K562 (cell line): Measurements from ENCODE around the gene SSR2. TPM values are rescaled to one million over a fixed set of nuclear protein-coding genes. Genes with fewer than 3 reads are reported as not detected.
A peak's percentile ranks its signal among the peaks of the same experiment; 100 is the strongest.

Experiments
- ATAC-seq: fragments of 200-7000 bp; cut with Tn5 transposase; 3 replicates; pipeline ENCODE4 v1.9.1; 2020; ENCODE audit warnings: moderate library complexity
- BruUV-seq: library from RNA; stranded (reverse); fragments of 400-500 nt; replicated peaks from 2 replicates; lab custom pipeline; 2021; lab: Mats Ljungman, UMichigan
- CTCF ChIA-PET: fragments of 300-600 bp; formaldehyde crosslinking; extraction: SDS; loops from one replicate; lab custom pipeline; 2021; ENCODE audit warnings: low intra/inter-chr PET ratio; lab: Yijun Ruan, JAX
- POLR2A ChIA-PET: fragments of 300-600, 350-650 bp; sonication (Branson Sonifier 250); formaldehyde crosslinking; extraction: SDS; loops from one replicate; lab custom pipeline; 2021; ENCODE audit warnings: antibody characterized with exemption, inconsistent platforms; lab: Yijun Ruan, JAX
- DNase-seq, 4 experiments: peaks; one replicate each; pipeline versions ENCODE4 v3.0.0 to v3.0.0-alpha.2; 2011 to 2018; ENCODE audit warnings: low spot score in 3 of 4, mixed read lengths in 3 of 4; ENCODE audit errors: extremely low read depth in 1 of 4
- FAIRE-seq: peaks from 2 replicates; lab custom pipeline; 2011; peaks lifted over from hg19 to GRCh38; lab: Jason Lieb, UNC
- H2AFZ ChIP-seq: 2 replicates; pipeline ENCODE4 v1.6.0; 2011; ENCODE audit warnings: low read depth, low read length, control low read depth, inconsistent platforms
- H3K27ac ChIP-seq: fragments of 200-600 bp; 3 replicates; pipeline ENCODE4 v1.8.0; 2011; ENCODE audit warnings: low read depth, mild to moderate bottlenecking, control low read depth, inconsistent platforms, low read length, moderate library complexity, mixed read lengths; ENCODE audit errors: extremely low read depth
- H3K27me3 ChIP-seq, 2 experiments: fragments of 300-600 bp in 1 of 2; 2 replicates in 1 of 2; 3 replicates in 1 of 2; pipeline versions ENCODE4 v1.6.0 to v1.8.0; 2011; ENCODE audit warnings: inconsistent platforms in 2 of 2, low read length in 2 of 2, mild to moderate bottlenecking in 1 of 2, mixed read lengths in 1 of 2, moderate library complexity in 1 of 2; ENCODE audit not compliant: control insufficient read depth in 2 of 2, insufficient read depth in 2 of 2
- H3K36me3 ChIP-seq: fragments of 300-600 bp; 3 replicates; pipeline ENCODE4 v1.8.0; 2011; ENCODE audit warnings: mild to moderate bottlenecking, low read length, inconsistent platforms; ENCODE audit not compliant: control insufficient read depth, insufficient read depth
- H3K4me1 ChIP-seq, 2 experiments: fragments of 200-600 bp in 1 of 2; replicated peaks in 1 of 2; 2 replicates in 1 of 2; 3 replicates in 1 of 2; pipeline versions ENCODE4 v1.5.1 to v1.8.0; 2011; ENCODE audit warnings: inconsistent platforms in 2 of 2, low read length in 2 of 2, mild to moderate bottlenecking in 1 of 2, mixed read lengths in 1 of 2, moderate library complexity in 1 of 2; ENCODE audit not compliant: control insufficient read depth in 2 of 2, insufficient read depth in 2 of 2
- H3K4me2 ChIP-seq: 2 replicates; pipeline ENCODE4 v1.6.1; 2011; ENCODE audit warnings: low read length, control low read depth, inconsistent platforms, mixed read lengths; ENCODE audit not compliant: insufficient read depth
- H3K4me3 ChIP-seq: fragments of 200-600 bp; sonication (generic), shearing (Covaris generic); 2 replicates; pipeline ENCODE4 v1.5.1; 2016; ENCODE audit warnings: control low read depth, inconsistent platforms
- H3K79me2 ChIP-seq: fragments of 200-600 bp; 3 replicates; pipeline ENCODE4 v1.8.0; 2011; ENCODE audit warnings: low read length, inconsistent platforms; ENCODE audit not compliant: control insufficient read depth, insufficient read depth
- H3K9ac ChIP-seq, 2 experiments: 2 replicates each; pipeline versions ENCODE4 v1.6.0 to v1.6.1; 2011; ENCODE audit warnings: low read depth in 2 of 2, low read length in 2 of 2, control low read depth in 1 of 2, inconsistent platforms in 1 of 2, mild to moderate bottlenecking in 1 of 2, mixed read lengths in 1 of 2; ENCODE audit not compliant: insufficient read depth in 1 of 2
- H3K9me1 ChIP-seq: one replicate; pipeline ENCODE4 v1.6.0; 2011; ENCODE audit warnings: inconsistent platforms, mild to moderate bottlenecking, low read length, moderate library complexity; ENCODE audit not compliant: control insufficient read depth, insufficient read depth
- H3K9me3 ChIP-seq: replicated peaks from 2 replicates; pipeline ENCODE4 v1.5.1; 2011; ENCODE audit warnings: low read depth, low read length, inconsistent platforms; ENCODE audit not compliant: control insufficient read depth, insufficient read depth
- H4K20me1 ChIP-seq: replicated peaks from 2 replicates; pipeline ENCODE4 v1.6.1; 2011; ENCODE audit warnings: low read length, inconsistent platforms, mixed read lengths; ENCODE audit not compliant: control insufficient read depth, insufficient read depth
- ATF4 ChIP-seq: fragments of 450-650 bp; formaldehyde crosslinking; IDR thresholded peaks from 2 replicates; pipeline ENCODE4 v1.4.0; 2022; ENCODE audit warnings: mild to moderate bottlenecking, moderate library complexity
- CEBPG ChIP-seq, 3 experiments: fragments of 200-800 bp in 1 of 3; sonication (Bioruptor generic) in 1 of 3; sonication (generic) in 1 of 3; formaldehyde crosslinking in 1 of 3; IDR thresholded peaks in 2 of 3; conservative IDR thresholded peaks in 1 of 3; 2 replicates each; pipeline versions ENCODE4 v1.6.1 to v1.8.0; 2016 to 2022; ENCODE audit warnings: missing compliant biosample characterization in 2 of 3, missing genetic modification characterization in 2 of 3, mild to moderate bottlenecking in 1 of 3, missing genetic modification reagents in 1 of 3
- ETV5 ChIP-seq: sonication (generic); formaldehyde crosslinking; IDR thresholded peaks from 2 replicates; pipeline ENCODE4 v1.4.0; 2020; ENCODE audit warnings: low read depth, mild to moderate bottlenecking, missing genetic modification reagents
- FOXA3 ChIP-seq, 2 experiments: fragments of 450-650 bp in 1 of 2; sonication (generic) in 1 of 2; formaldehyde crosslinking; IDR thresholded peaks in 1 of 2; conservative IDR thresholded peaks in 1 of 2; 2 replicates each; pipeline versions ENCODE4 v1.4.0 to v1.8.0; 2020 to 2022; ENCODE audit warnings: mild to moderate bottlenecking in 2 of 2, missing genetic modification reagents in 1 of 2
- NUFIP1 ChIP-seq: fragments of 450-650 bp; IDR thresholded peaks from 2 replicates; pipeline ENCODE4 v1.6.1; 2018; ENCODE audit not compliant: partially characterized antibody
- POLR2AphosphoS5 ChIP-seq: IDR thresholded peaks from 2 replicates; pipeline ENCODE4 v1.6.1; 2011; ENCODE audit warnings: mild to moderate bottlenecking, low read depth, low read length, moderate library complexity; ENCODE audit not compliant: control insufficient read depth, insufficient read depth
- SREBF2 ChIP-seq: sonication (generic); formaldehyde crosslinking; IDR thresholded peaks from 2 replicates; pipeline ENCODE4 v1.4.0; 2020; ENCODE audit warnings: mild to moderate bottlenecking, missing genetic modification reagents
- ZNF124 ChIP-seq: sonication (generic); formaldehyde crosslinking; IDR thresholded peaks from 2 replicates; pipeline ENCODE4 v1.8.1; 2022; ENCODE audit warnings: missing genetic modification reagents
- WGBS: fragments of 100-300 bp; shearing (Covaris generic); methylation state at CpG from one replicate; pipeline ENCODE4 v1.1.6; 2016; ENCODE audit warnings: low coverage, mixed read lengths; ENCODE audit not compliant: insufficient coverage; ENCODE audit errors: missing lambda C conversion rate; 5-methylcytosine and 5-hydroxymethylcytosine counted together
- in situ Hi-C: fragments of 300-500 bp; cut with MboI; formaldehyde crosslinking; loops from 4 replicates; pipeline ENCODE4 v1.15.0; 2018; ENCODE audit warnings: inconsistent platforms, mixed read lengths
- intact Hi-C: fragments of 100-400 bp; cut with micrococcal nuclease; formaldehyde crosslinking; loops from 2 replicates; pipeline ENCODE4 v1.14.2; 2022
- polyA plus RNA-seq, 8 experiments: library from polyadenylated mRNA; depleted of rRNA in 4 of 8; stranded (reverse) in 5 of 8; unstranded in 3 of 8; fragments of >200 nt; fragmentation: Nextera tagmentation in 2 of 8; fragmentation: Illumina TruSeq in 1 of 8; extraction: Ambion mirVana in 2 of 8; extraction: Trizol in 1 of 8; gene quantifications; 2 replicates each; pipeline versions ENCODE4 v1.2.1 to v1.2.3, GENCODE V29; 2011 to 2014; ENCODE audit warnings: inconsistent platforms in 1 of 8, missing spikeins in 1 of 8
- total RNA-seq, 7 experiments: library from RNA; depleted of rRNA in 6 of 7; stranded (reverse); fragments of >200 nt in 6 of 7; fragmentation: Illumina TruSeq in 2 of 7; extraction: Trizol in 2 of 7; gene quantifications; 2 replicates each; pipeline versions ENCODE4 v1.2.1 to v1.2.3, GENCODE V29; 2011 to 2021; ENCODE audit warnings: low replicate concordance in 1 of 7
- TF ChIP-seq, protein P1 (sequence below): fragments of 450-650 bp; IDR thresholded peaks from 2 replicates; pipeline ENCODE4 v1.6.1; 2016; ENCODE audit warnings: missing biosample characterization, missing genetic modification characterization
- TF ChIP-seq, protein P2 (sequence below): fragments of 450-650 bp; IDR thresholded peaks from 2 replicates; pipeline ENCODE4 v1.7.0; 2016; ENCODE audit warnings: borderline replicate concordance

SSR2 gene
- total and polyA plus RNA-seq, 9 of the 15 experiments (the other 6 are each of a cell fraction or from before 2014, with no cell fraction given) = 161 to 411 (median 240) TPM

DNA sequence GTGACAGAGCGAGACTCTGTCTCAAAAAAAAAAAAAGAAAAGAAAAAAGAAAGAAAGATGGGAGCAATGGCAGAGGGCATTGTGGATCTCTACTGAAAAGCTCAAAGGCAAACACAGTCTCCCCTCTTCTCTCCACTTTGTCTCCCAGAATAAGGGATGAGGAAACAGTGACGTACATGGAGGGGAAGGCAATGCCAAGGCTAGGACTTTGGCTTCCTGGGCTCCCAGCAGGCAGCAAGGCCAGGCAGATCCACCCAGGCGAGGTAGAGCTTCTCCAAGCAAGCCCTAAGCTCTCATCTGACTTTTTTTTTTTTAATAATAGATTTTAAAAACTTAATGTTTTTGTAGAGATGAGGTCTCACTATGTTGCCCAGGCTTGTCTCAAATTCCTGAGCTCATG lies 47.0 kb downstream of the SSR2 start:
- 86% methylated on average over 2 of the region's 3 CpGs for WGBS
- H3K36me3 ChIP-seq = peaks cover 48% of the 10 kb centered on the region; the same call in 2 of the 3 replicates
- no peak for ATAC-seq
- H3K79me2 ChIP-seq = peaks cover 97% of the 10 kb centered on the region
- in situ Hi-C loops (no loop called here), intact Hi-C loops (no loop called here)
- H3K27ac ChIP-seq = no peak overlapping the region
- H4K20me1 ChIP-seq = peaks cover 14% of the 10 kb centered on the region; the same call in 1 of the 2 replicates
- ChIA-PET CTCF (interaction anchor here (0.6 kb wide), 1 partner anchor 95 kb away, joined by 3 read pairs; no protein-coding TSS in a partner anchor), POLR2A (interaction anchor here (0.7 to 8.5 kb wide), 7 partner anchors 10 to 268 kb away, joined by 3 to 50 read pairs (median 4); no protein-coding TSS in a partner anchor)
- H2AFZ ChIP-seq = no peak overlapping the region
- no peaks in the 10 kb centered on the region for H3K27me3 ChIP-seq
- DNase-seq = no peak
- no peak for FAIRE-seq
- H3K9me3 ChIP-seq = no peaks in the 10 kb centered on the region
- BruUV-seq = no TSS peak
- H3K9ac ChIP-seq = peak overlapping the region in 1 of 2 experiments; percentile 82; a peak in 1 of 4 replicates
- H3K4me3 ChIP-seq = no peak overlapping the region
- H3K4me1 ChIP-seq = peaks cover 58 to 76% of the 10 kb centered on the region in 2 experiments
- H3K9me1 ChIP-seq = no peaks in the 10 kb centered on the region
- TF ChIP-seq, protein P1, sequence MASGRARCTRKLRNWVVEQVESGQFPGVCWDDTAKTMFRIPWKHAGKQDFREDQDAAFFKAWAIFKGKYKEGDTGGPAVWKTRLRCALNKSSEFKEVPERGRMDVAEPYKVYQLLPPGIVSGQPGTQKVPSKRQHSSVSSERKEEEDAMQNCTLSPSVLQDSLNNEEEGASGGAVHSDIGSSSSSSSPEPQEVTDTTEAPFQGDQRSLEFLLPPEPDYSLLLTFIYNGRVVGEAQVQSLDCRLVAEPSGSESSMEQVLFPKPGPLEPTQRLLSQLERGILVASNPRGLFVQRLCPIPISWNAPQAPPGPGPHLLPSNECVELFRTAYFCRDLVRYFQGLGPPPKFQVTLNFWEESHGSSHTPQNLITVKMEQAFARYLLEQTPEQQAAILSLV (tag) = no peak
- TF ChIP-seq CEBPG (CRISPR knock-in tag; IDR thresholded peaks at IDR 0.05) (no peak), CEBPG (tag; conservative IDR thresholded peaks at IDR 0.05 in 1 of 2, IDR thresholded peaks at IDR 0.05 in 1 of 2) (no peak), ETV5 (CRISPR knock-in tag) (no peak), FOXA3 (CRISPR knock-in tag; conservative IDR thresholded peaks at IDR 0.05 in 1 of 2, IDR thresholded peaks at IDR 0.05 in 1 of 2) (no peak), ZNF124 (CRISPR knock-in tag) (no peak), ATF4 (CRISPR knock-in tag) (no peak), SREBF2 (CRISPR knock-in tag) (no peak), POLR2AphosphoS5 (no peak), NUFIP1 (no peak)
- TF ChIP-seq, protein P2, sequence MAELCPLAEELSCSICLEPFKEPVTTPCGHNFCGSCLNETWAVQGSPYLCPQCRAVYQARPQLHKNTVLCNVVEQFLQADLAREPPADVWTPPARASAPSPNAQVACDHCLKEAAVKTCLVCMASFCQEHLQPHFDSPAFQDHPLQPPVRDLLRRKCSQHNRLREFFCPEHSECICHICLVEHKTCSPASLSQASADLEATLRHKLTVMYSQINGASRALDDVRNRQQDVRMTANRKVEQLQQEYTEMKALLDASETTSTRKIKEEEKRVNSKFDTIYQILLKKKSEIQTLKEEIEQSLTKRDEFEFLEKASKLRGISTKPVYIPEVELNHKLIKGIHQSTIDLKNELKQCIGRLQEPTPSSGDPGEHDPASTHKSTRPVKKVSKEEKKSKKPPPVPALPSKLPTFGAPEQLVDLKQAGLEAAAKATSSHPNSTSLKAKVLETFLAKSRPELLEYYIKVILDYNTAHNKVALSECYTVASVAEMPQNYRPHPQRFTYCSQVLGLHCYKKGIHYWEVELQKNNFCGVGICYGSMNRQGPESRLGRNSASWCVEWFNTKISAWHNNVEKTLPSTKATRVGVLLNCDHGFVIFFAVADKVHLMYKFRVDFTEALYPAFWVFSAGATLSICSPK = no peak
- H3K4me2 ChIP-seq = no peak overlapping the region
